Measurements from ENCODE around the gene PRPF4.
A peak's percentile ranks its signal among the peaks of the same experiment; 100 is the strongest.
"Not testable (repeated sequence)": the region's sequence is repeated elsewhere in the genome, so short reads cannot be mapped to it uniquely, and the experiment has no call there.

Gene PRPF4

GRCh38 chr9:113269355-113269754, 6.1 kb upstream of the PRPF4 start:
- no peak for DNase-seq

- DNase-seq = no peak
These were observed 5.6 kb upstream of the PRPF4 start for GRCh38 chr9:113269871-113270270.

- peak; percentile 18 for DNase-seq
These were observed 843 bp upstream of the PRPF4 start for GRCh38 chr9:113274474-113275156.

- DNase-seq = no peak
These were observed 3.4 kb downstream of the PRPF4 start for GRCh38 chr9:113278840-113279239.

- DNase-seq = no peak
These were observed 5.9 kb downstream of the PRPF4 start for GRCh38 chr9:113281356-113281755.

GRCh38 chr9:113289091-113289490, 13.6 kb downstream of the PRPF4 start:
- no peak for DNase-seq

GRCh38 chr9:113290052-113290607, 14.7 kb downstream of the PRPF4 start:
- no peak for DNase-seq

GRCh38 chr9:113293285-113293878, 17.9 kb downstream of the PRPF4 start:
- DNase-seq = no peak

GRCh38 chr9:113296247-113296646, 20.8 kb downstream of the PRPF4 start:
- not testable (repeated sequence) for DNase-seq

GRCh38 chr9:113296796-113297558, 21.5 kb downstream of the PRPF4 start:
- DNase-seq = no peak

GRCh38 chr9:113298311-113298710, 22.9 kb downstream of the PRPF4 start:
- no peak for DNase-seq

GRCh38 chr9:113298924-113299770, 23.7 kb downstream of the PRPF4 start:
- DNase-seq = no peak

GRCh38 chr9:113299800-113300292, 24.4 kb downstream of the PRPF4 start:
- DNase-seq = no peak

- no peak for DNase-seq
These were observed 26.1 kb downstream of the PRPF4 start for GRCh38 chr9:113301548-113301947.

- no peak for DNase-seq
These were observed 27.4 kb downstream of the PRPF4 start, which contains the start of gene RNF183 for GRCh38 chr9:113302792-113303418. RNF183 (minus strand) TSS chr9:113303376; CDS start chr9:113298184, 5,192 bp downstream.

- DNase-seq = no peak
These were observed 31.1 kb downstream of the PRPF4 start for GRCh38 chr9:113306566-113306965.

GRCh38 chr9:113307396-113307975, 32.0 kb downstream of the PRPF4 start:
- DNase-seq = no peak

GRCh38 chr9:113309204-113309813, 33.9 kb downstream of the PRPF4 start:
- peak; percentile 10 for DNase-seq

GRCh38 chr9:113310538-113310937, 35.1 kb downstream of the PRPF4 start:
- no peak for DNase-seq

GRCh38 chr9:113311961-113312360, 36.5 kb downstream of the PRPF4 start:
- DNase-seq = no peak

- DNase-seq = no peak
These were observed 37.8 kb downstream of the PRPF4 start for GRCh38 chr9:113313261-113313660.
